Upper lobe of right lung (tissue), 1 donor: ENCODE measurements around the gene CSRP1. TPM values are rescaled to one million over a fixed set of nuclear protein-coding genes. Genes with fewer than 3 reads are reported as not detected.

ENCODE experiments used
- ATAC-seq: fragments of 200-7000 bp; cut with Tn5 transposase; one replicate; pipeline ENCODE4 v1.9.1; 2020; ENCODE audit warnings: mild to moderate bottlenecking, moderate library complexity
- DNase-seq: peaks from one replicate; pipeline ENCODE4 v3.0.0-alpha.2; 2020
- H3K27ac ChIP-seq: fragments of 200-600 bp; one replicate; pipeline ENCODE4 v1.8.0; 2022
- H3K27me3 ChIP-seq: fragments of 200-600 bp; one replicate; pipeline ENCODE4 v1.8.0; 2022; ENCODE audit warnings: mild to moderate bottlenecking
- H3K36me3 ChIP-seq: fragments of 200-600 bp; one replicate; pipeline ENCODE4 v1.8.0; 2022
- H3K4me1 ChIP-seq: fragments of 200-600 bp; one replicate; pipeline ENCODE4 v1.8.0; 2022
- H3K4me3 ChIP-seq: fragments of 200-600 bp; one replicate; pipeline ENCODE4 v1.8.0; 2022; ENCODE audit warnings: mild to moderate bottlenecking
- H3K9me3 ChIP-seq: fragments of 200-600 bp; one replicate; pipeline ENCODE4 v1.8.0; 2022
- CTCF ChIP-seq: fragments of 200-600 bp; IDR thresholded peaks from one replicate; pipeline ENCODE4 v1.8.0; 2022; ENCODE audit warnings: antibody characterized with exemption
- intact Hi-C: fragments of 100-400 bp; cut with DNase I; formaldehyde crosslinking; loops from one replicate; pipeline ENCODE4 v1.11.0; 2022
- total RNA-seq: library from RNA; stranded (reverse); fragmentation: NEBNext Ultra II Directional; extraction: Animal tissue kit (Norgen Biotek cat#: 25700); gene quantifications from one replicate; pipeline ENCODE4 v1.2.1, GENCODE V29; 2021
- donor health status: DM: no; HTN: yes; CAD: no; lungs with severe emphysema.

The CSRP1 gene
- total RNA-seq, 1 donor from 2014 or later, result 280 TPM

DNA sequence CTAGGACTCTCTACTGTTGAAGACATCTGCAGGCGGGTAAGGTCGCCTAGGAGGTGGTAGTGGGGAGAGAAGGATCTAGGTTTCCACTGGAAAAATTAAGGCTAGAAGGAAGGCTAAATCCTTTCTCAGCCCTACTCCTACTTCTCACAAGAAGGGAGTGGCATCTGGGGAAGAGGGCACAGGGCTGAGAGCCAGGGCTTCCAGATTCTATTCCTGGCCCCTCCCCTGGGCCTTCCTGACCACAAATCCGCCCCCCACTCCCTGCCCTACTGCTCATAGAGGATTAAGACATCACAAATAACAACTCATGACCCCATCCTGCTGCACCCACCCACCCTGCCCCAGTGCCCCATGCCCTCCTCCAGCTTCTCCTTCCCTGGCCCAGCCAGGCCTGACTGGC is 40.4 kb downstream of the CSRP1 start:
- intact Hi-C loops, result no loop called here
- no peak for TF ChIP-seq CTCF
- no peaks in the 10 kb centered on the region for H3K27me3 ChIP-seq
- H3K4me1 ChIP-seq, result peaks cover 41% of the 10 kb centered on the region
- ATAC-seq (peak; percentile 47), DNase-seq (peak; percentile 81)
- H3K27ac ChIP-seq, result peak overlapping the region; percentile 94
- no peaks in the 10 kb centered on the region for H3K9me3 ChIP-seq
- peak overlapping the region; percentile 74 for H3K4me3 ChIP-seq
- H3K36me3 ChIP-seq, result peaks cover 17% of the 10 kb centered on the region

DNA sequence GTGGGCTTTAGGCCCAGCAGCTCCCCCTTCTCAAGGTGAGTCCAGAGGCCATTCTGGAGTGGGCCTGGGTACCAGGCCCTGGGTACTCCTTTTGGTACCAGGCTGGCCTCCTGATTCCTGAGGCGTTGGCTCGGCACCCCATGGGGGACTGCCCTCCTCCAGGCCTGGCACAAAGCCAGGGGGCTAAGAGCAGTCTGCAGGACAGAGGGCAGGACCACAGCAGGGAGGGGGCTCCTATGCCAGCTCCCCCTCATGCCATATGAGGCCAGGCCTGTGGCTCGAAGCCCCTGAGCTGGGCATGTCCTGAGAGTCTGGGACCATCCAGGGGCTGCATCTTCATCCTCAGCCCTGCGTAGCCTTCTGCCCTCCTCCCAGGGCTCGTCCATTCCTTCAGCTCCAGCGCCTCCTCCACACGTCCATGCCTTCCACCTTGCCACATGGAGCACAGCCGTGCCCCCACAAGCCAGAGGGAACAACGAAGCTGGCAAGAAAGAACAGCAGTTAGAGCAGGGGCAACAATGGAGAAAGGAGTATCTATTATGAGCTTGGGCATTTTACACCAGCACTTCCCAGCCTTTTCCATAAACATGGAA is 41.1 kb downstream of the CSRP1 start:
- DNase-seq (no peak), ATAC-seq (no peak)
- Histone ChIP-seq H3K27me3 (no peaks in the 10 kb centered on the region), H3K9me3 (no peaks in the 10 kb centered on the region), H3K36me3 (peaks cover 17% of the 10 kb centered on the region), H3K27ac (no peak overlapping the region), H3K4me3 (peak overlapping the region; percentile 74), H3K4me1 (peaks cover 48% of the 10 kb centered on the region)
- no peak for TF ChIP-seq CTCF
- intact Hi-C loops, result no loop called here

GRCh38 chr1:201463071-201463552 is 43.8 kb downstream of the CSRP1 start:
- peak; percentile 33 for TF ChIP-seq CTCF
- DNase-seq, result no peak
- Histone ChIP-seq H3K27me3 (no peaks in the 10 kb centered on the region), H3K4me3 (no peak overlapping the region), H3K9me3 (no peaks in the 10 kb centered on the region), H3K4me1 (peaks cover 51% of the 10 kb centered on the region), H3K36me3 (peaks cover 17% of the 10 kb centered on the region), H3K27ac (peak overlapping the region; percentile 76)
- intact Hi-C loops, result no loop called here
- peak; percentile 40 for ATAC-seq

GRCh38 chr1:201461645-201462441 is 45.1 kb downstream of the CSRP1 start:
- H3K4me3 ChIP-seq, result no peak overlapping the region

More at GRCh38 chr1:201461645-201462441, 45.1 kb downstream of the CSRP1 start:
- H3K27ac ChIP-seq, result peak overlapping the region; percentile 76
- DNase-seq, result peak; percentile 89
- peak; percentile 76 for ATAC-seq
- no peak for TF ChIP-seq CTCF
- H3K36me3 ChIP-seq, result peaks cover 17% of the 10 kb centered on the region
- intact Hi-C loops, result no loop called here
- no peaks in the 10 kb centered on the region for H3K27me3 ChIP-seq
- no peaks in the 10 kb centered on the region for H3K9me3 ChIP-seq
- H3K4me1 ChIP-seq, result peaks cover 59% of the 10 kb centered on the region
